ENCODE measurements around the gene TMEM175. TPM values are rescaled to one million over a fixed set of nuclear protein-coding genes. Genes with fewer than 3 reads are reported as not detected.

The TMEM175 gene
- total RNA-seq, 4 donors from 2014 or later: 17.4 to 39.1 (median 30.1) TPM

- H3K4me3 ChIP-seq (ENCODE audit: low read depth, poor library complexity, severe bottlenecking): no peak overlapping the region
- intact Hi-C loops (cut with DNase I; ENCODE audit: low total_unique reads): no loop called here
- 92 to 95% methylated on average over 10 of the region's 10 CpGs for WGBS, 2 donors
- TF ChIP-seq, protein P1, sequence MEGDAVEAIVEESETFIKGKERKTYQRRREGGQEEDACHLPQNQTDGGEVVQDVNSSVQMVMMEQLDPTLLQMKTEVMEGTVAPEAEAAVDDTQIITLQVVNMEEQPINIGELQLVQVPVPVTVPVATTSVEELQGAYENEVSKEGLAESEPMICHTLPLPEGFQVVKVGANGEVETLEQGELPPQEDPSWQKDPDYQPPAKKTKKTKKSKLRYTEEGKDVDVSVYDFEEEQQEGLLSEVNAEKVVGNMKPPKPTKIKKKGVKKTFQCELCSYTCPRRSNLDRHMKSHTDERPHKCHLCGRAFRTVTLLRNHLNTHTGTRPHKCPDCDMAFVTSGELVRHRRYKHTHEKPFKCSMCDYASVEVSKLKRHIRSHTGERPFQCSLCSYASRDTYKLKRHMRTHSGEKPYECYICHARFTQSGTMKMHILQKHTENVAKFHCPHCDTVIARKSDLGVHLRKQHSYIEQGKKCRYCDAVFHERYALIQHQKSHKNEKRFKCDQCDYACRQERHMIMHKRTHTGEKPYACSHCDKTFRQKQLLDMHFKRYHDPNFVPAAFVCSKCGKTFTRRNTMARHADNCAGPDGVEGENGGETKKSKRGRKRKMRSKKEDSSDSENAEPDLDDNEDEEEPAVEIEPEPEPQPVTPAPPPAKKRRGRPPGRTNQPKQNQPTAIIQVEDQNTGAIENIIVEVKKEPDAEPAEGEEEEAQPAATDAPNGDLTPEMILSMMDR (IDR thresholded peaks at IDR 0.05): no peak
- TF ChIP-seq POLR2A (IDR thresholded peaks at IDR 0.05): no peak
- no peak for DNase-seq (ENCODE audit: low spot score in 2 of 2)
Observed at GRCh38 chr4:891747-892146, 40.5 kb upstream of the TMEM175 start.

GRCh38 chr4:892780-893179, 39.5 kb upstream of the TMEM175 start:
- intact Hi-C loops (cut with DNase I; ENCODE audit: low total_unique reads): no loop called here
- TF ChIP-seq POLR2A (IDR thresholded peaks at IDR 0.05): no peak
- TF ChIP-seq, protein P1 (IDR thresholded peaks at IDR 0.05): no peak
- no peak overlapping the region for H3K4me3 ChIP-seq (ENCODE audit: low read depth, poor library complexity, severe bottlenecking)
- DNase-seq (ENCODE audit: low spot score in 2 of 2): no peak
- 94 to 97% methylated on average over 10 of the region's 10 CpGs for WGBS, 2 donors

GRCh38 chr4:893276-893994, 38.8 kb upstream of the TMEM175 start:
- no peak overlapping the region for H3K4me3 ChIP-seq (ENCODE audit: low read depth, poor library complexity, severe bottlenecking)
- DNase-seq (ENCODE audit: low spot score in 2 of 2): no peak
- intact Hi-C loops (cut with DNase I; ENCODE audit: low total_unique reads): no loop called here
- 94% methylated on average over 41 of the region's 41 CpGs for WGBS, 2 donors
- TF ChIP-seq, protein P1 (IDR thresholded peaks at IDR 0.05): no peak
- TF ChIP-seq POLR2A (IDR thresholded peaks at IDR 0.05): no peak

GRCh38 chr4:893995-894705, 38.1 kb upstream of the TMEM175 start:
- 89 to 95% methylated on average over 40 of the region's 40 CpGs for WGBS, 2 donors
- intact Hi-C loops (cut with DNase I; ENCODE audit: low total_unique reads): no loop called here
- TF ChIP-seq, protein P1 (IDR thresholded peaks at IDR 0.05): no peak
- TF ChIP-seq POLR2A (IDR thresholded peaks at IDR 0.05): no peak
- no peak for DNase-seq (ENCODE audit: low spot score in 2 of 2)
- no peak overlapping the region for H3K4me3 ChIP-seq (ENCODE audit: low read depth, poor library complexity, severe bottlenecking)

- intact Hi-C loops (cut with DNase I; ENCODE audit: low total_unique reads): no loop called here
- TF ChIP-seq POLR2A (IDR thresholded peaks at IDR 0.05): no peak
- TF ChIP-seq, protein P1 (IDR thresholded peaks at IDR 0.05): no peak
- no peak for DNase-seq (ENCODE audit: low spot score in 2 of 2)
- H3K4me3 ChIP-seq (ENCODE audit: low read depth, poor library complexity, severe bottlenecking): no peak overlapping the region
- WGBS, 2 donors: 97 to 99% methylated on average over 11 to 16 of the region's 16 CpGs
Observed at GRCh38 chr4:895596-895995, 36.7 kb upstream of the TMEM175 start.

Measured in lower leg skin (tissue), 4 donors.